Measurements from ENCODE around the gene KRTAP3-1. TPM values are rescaled to one million over a fixed set of nuclear protein-coding genes. Genes with fewer than 3 reads are reported as not detected.

Gene KRTAP3-1
- total RNA-seq, 2 donors from 2014 or later, result not detected

DNA sequence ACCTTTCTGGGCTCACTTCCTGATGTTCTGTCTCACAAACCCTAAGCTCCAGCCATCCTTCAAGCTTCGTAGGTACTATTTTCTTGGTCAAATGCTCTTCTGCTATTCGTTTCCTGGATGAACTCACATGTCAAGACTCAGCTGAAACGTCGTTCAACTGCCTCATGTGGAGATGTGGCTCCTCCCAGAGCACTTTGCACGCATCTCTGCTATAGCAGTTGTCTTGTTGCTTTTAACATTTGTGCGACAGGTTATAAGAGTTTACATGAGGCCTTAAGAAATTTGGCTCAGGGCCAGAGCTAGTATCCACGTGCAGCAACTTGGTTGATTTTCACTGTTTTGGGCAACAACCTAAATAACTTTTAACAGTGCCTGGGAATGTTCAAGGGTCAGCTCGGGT lies 22.0 kb downstream of the KRTAP3-1 start:
- DNase-seq (no peak), ATAC-seq (no peak)
- intact Hi-C loops (cut with DNase I, micrococcal nuclease), result no loop called here

DNA sequence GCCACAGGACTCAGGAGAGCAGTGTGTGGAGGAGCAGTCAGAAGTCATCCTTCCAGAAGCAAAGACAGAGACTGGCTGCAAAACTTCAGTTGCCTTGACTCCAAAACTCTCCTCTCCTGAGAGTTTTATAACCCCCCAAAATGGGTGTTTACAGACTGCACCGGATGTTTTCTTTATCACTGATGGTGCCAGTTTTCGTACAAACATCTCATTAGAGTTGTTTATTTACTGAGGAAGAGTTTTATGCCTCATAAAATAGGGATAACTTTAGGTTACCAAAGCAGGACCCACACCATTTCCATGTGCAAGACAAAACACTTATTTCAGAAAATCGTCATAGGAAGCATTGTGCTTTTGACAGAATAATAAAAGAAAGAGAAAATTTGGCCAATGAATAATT lies 24.7 kb downstream of the KRTAP3-1 start, which contains the start of gene KRT40:
Gene KRT40 (minus strand): TSS at position 101 of the 400 bp plus-strand sequence. CDS start 53 bp downstream, at position 48.
- ATAC-seq (no peak), DNase-seq (no peak)
- intact Hi-C loops (cut with DNase I, micrococcal nuclease), result no loop called here

GRCh38 chr17:40981115-40981514 lies 27.8 kb downstream of the KRTAP3-1 start:
- no peak for ATAC-seq

GRCh38 chr17:40980596-40980995 lies 28.3 kb downstream of the KRTAP3-1 start:
- ATAC-seq (no peak), DNase-seq (no peak)
- intact Hi-C loops (cut with DNase I, micrococcal nuclease), result no loop called here

More at GRCh38 chr17:40981115-40981514, 27.8 kb downstream of the KRTAP3-1 start:
- intact Hi-C loops (cut with DNase I, micrococcal nuclease), result no loop called here
- no peak for DNase-seq

- ATAC-seq (no peak), DNase-seq (no peak)
- intact Hi-C loops (cut with DNase I, micrococcal nuclease), result no loop called here
Observed at GRCh38 chr17:40980117-40980516, 28.8 kb downstream of the KRTAP3-1 start.

DNA sequence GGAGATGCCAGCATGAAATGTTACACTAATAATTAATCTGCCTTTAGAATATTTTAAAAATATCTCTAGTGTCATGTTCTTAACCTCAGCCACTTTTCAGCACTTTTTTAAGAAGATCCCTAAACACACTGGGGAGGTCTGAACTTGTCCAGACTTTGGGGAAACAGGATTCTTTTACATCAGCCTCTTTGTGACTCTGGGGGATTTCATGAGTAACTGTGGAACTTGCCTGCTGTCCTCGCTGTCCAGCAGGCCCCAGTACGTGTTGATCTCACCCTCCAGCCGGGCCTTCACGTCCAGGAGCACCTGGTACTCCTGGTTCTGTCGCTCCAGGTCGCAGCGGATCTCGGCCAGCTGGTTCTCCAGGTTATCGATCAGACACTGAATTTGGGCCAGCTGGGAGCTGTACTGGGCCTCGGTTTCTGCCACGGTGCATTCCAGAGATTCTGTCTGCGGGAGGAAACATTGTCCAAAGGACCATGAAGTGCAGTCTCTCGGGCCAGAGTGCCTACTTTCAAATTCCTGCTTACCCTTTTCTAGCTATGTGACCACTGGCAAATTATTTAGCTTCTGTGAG lies 30.3 kb downstream of the KRTAP3-1 start:
- ATAC-seq, result no peak
- intact Hi-C loops (cut with DNase I, micrococcal nuclease), result no loop called here
- no peak for DNase-seq

DNA sequence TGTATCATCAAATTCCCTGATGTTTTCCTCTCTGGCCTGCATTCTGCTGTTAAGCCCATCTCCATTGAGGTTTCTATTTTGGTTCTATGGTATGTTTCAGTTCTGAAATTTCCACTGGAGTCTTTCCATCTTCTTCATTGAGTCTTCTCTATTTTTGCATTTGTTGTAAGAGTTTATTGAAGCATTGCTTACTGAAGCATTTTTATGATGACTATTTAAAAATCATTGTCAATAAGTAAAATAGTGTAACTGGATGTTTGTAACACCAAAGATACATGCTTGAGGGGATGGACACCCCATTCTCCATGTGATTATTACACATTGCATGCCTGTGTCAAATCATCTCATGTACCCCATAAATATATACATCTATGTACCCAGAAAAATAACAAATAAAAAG lies 33.4 kb downstream of the KRTAP3-1 start:
- no peak for ATAC-seq
- intact Hi-C loops (cut with DNase I, micrococcal nuclease), result no loop called here
- no peak for DNase-seq

DNA sequence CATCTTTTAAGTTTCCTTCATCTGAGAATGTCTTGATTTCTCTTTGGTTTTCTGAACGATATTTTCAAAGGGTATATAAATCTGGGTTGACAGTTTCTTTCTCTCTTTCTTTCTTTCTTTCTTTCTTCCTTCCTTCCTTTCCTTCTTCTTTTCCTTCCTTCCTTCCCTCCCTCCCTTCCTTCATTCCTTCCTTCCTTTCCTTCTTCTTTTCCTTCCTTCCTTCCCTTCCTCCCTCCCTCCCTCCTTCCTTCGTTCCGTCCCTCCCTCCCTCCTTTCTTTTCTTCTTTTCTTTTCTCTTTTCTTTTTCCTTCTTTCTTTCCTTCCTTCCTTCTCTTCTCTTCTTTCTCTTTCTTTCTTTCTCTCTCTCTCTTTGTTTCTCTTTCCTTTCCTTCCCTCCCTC lies 34.6 kb downstream of the KRTAP3-1 start:
- DNase-seq, result no peak
- intact Hi-C loops (cut with DNase I, micrococcal nuclease), result no loop called here
- no peak for ATAC-seq

DNA sequence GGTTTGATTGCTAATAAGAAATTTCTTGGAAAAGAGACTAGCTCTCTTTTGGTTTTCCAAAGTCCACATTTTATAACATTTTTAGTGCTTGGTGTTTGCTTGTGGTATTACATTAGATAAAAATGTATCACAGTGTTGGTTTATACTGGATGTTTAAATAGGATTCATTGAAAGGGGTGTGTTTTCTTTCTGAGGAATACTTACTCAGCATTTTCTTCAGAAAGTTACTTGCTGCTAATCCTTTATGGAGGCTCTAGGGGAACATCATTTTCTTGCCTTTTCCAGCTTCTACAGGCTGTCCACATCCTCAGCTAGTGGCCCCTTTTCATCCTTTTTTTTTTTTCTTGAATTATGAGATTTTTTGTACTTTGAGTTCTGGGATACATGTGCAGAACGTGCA lies 41.3 kb downstream of the KRTAP3-1 start:
- intact Hi-C loops (cut with DNase I, micrococcal nuclease), result no loop called here
- ATAC-seq, result no peak
- DNase-seq, result no peak

DNA sequence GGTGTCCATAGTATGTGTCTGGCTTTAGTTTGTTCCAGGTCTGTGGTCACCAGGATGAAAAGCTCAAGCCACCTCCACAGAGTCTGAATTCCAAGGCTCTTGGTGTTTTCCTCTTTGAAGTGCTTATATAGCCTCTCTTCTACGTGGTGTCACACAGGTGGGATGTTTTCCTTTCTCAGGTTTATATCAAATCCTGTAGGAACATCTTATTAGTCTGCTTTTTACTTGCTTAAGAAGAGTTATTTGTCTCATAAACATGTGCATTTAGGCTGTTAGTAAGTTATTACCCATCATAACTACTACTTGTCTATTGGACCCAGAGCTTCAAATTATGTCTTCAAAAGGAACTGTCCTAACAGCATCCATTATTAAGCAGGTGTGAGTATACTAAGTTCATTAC lies 42.1 kb downstream of the KRTAP3-1 start, which contains the start of gene KRT39:
Gene KRT39 (minus strand): TSS at position 101 of the 400 bp plus-strand sequence. CDS start 92 bp downstream, at position 9.
- ATAC-seq (no peak), DNase-seq (no peak)
- intact Hi-C loops (cut with DNase I, micrococcal nuclease), result no loop called here

- intact Hi-C loops (cut with DNase I, micrococcal nuclease), result no loop called here
- no peak for DNase-seq
Observed at GRCh38 chr17:40963838-40964237, 45.1 kb downstream of the KRTAP3-1 start.

GRCh38 chr17:40962059-40962561 lies 46.8 kb downstream of the KRTAP3-1 start:
- intact Hi-C loops (cut with DNase I, micrococcal nuclease), result no loop called here
- ATAC-seq (no peak), DNase-seq (no peak)

More at GRCh38 chr17:40963838-40964237, 45.1 kb downstream of the KRTAP3-1 start:
- peak; percentile 77 for ATAC-seq

GRCh38 chr17:40961591-40961990 lies 47.3 kb downstream of the KRTAP3-1 start:
- intact Hi-C loops (cut with DNase I, micrococcal nuclease), result no loop called here
- no peak for DNase-seq
- ATAC-seq, result no peak

GRCh38 chr17:40960144-40960543 lies 48.8 kb downstream of the KRTAP3-1 start:
- DNase-seq (no peak), ATAC-seq (no peak)
- intact Hi-C loops (cut with DNase I, micrococcal nuclease), result no loop called here

Other genes starting within 250 kb of the KRTAP3-1 start
- gene KRT26, start 236.9 kb downstream of the KRTAP3-1 start, total RNA-seq, result not detected
- gene KRT27, start 226.6 kb downstream of the KRTAP3-1 start, total RNA-seq, result under 1 TPM in 1 of 2 donors, not detected in 1; 0.36 TPM
- not detected for gene KRT28, start 209.2 kb downstream of the KRTAP3-1 start, total RNA-seq
- gene KRT10, start 186.5 kb downstream of the KRTAP3-1 start, total RNA-seq, result 10 to 100 TPM; 25.1 to 38.9 TPM
- 1 to 10 TPM; 1.2 to 3.9 TPM for gene KRT12, start 141.9 kb downstream of the KRTAP3-1 start, total RNA-seq
- gene KRT20, start 123.9 kb downstream of the KRTAP3-1 start, total RNA-seq, result 1,000 to 10,000 TPM; 1,413 to 1,967 TPM
- under 1 TPM in 1 of 2 donors, not detected in 1; 0.28 TPM for gene KRT23, start 71.5 kb downstream of the KRTAP3-1 start, total RNA-seq
- not detected for gene KRT39, start 42.2 kb downstream of the KRTAP3-1 start, total RNA-seq
- gene KRT40, start 24.8 kb downstream of the KRTAP3-1 start, total RNA-seq, result under 1 TPM; 0.21 to 0.39 TPM
- gene KRTAP3-3, start 15.0 kb downstream of the KRTAP3-1 start, total RNA-seq, result not detected
- not detected for gene KRTAP3-2, start 9.2 kb downstream of the KRTAP3-1 start, total RNA-seq
- not detected for gene KRTAP1-5, start 18.1 kb upstream of the KRTAP3-1 start, total RNA-seq
- gene KRTAP1-4, start 21.1 kb upstream of the KRTAP3-1 start, total RNA-seq, result not detected
- gene KRTAP1-3, start 25.7 kb upstream of the KRTAP3-1 start, total RNA-seq, result not detected
- gene KRTAP1-1, start 32.3 kb upstream of the KRTAP3-1 start, total RNA-seq, result not detected
- not detected for gene KRTAP2-1, start 38.2 kb upstream of the KRTAP3-1 start, total RNA-seq
- gene KRTAP2-2, start 46.1 kb upstream of the KRTAP3-1 start, total RNA-seq, result not detected
- gene KRTAP2-3, start 51.0 kb upstream of the KRTAP3-1 start, total RNA-seq, result not detected
- not detected for gene KRTAP2-4, start 56.8 kb upstream of the KRTAP3-1 start, total RNA-seq
- gene KRTAP4-7, start 75.0 kb upstream of the KRTAP3-1 start, total RNA-seq, result not detected
- not detected for gene KRTAP4-8, start 89.0 kb upstream of the KRTAP3-1 start, total RNA-seq
- not detected for gene KRTAP4-16, start 93.1 kb upstream of the KRTAP3-1 start, total RNA-seq
- gene KRTAP4-9, start 96.3 kb upstream of the KRTAP3-1 start, total RNA-seq, result not detected
- not detected for gene KRTAP4-11, start 109.2 kb upstream of the KRTAP3-1 start, total RNA-seq
- gene KRTAP4-12, start 115.1 kb upstream of the KRTAP3-1 start, total RNA-seq, result not detected
- not detected for gene KRTAP4-6, start 131.4 kb upstream of the KRTAP3-1 start, total RNA-seq
- gene KRTAP4-5, start 140.7 kb upstream of the KRTAP3-1 start, total RNA-seq, result not detected
- not detected for gene KRTAP4-4, start 151.6 kb upstream of the KRTAP3-1 start, total RNA-seq
- gene KRTAP4-3, start 159.1 kb upstream of the KRTAP3-1 start, total RNA-seq, result not detected
- gene KRTAP4-2, start 169.1 kb upstream of the KRTAP3-1 start, total RNA-seq, result not detected
- under 1 TPM in 1 of 2 donors, not detected in 1; 0.34 TPM for gene KRTAP4-1, start 175.8 kb upstream of the KRTAP3-1 start, total RNA-seq
- gene KRTAP9-1, start 180.8 kb upstream of the KRTAP3-1 start, total RNA-seq, result not detected
- not detected for gene KRTAP9-2, start 217.5 kb upstream of the KRTAP3-1 start, total RNA-seq
- gene KRTAP9-3, start 223.3 kb upstream of the KRTAP3-1 start, total RNA-seq, result not detected
- not detected for gene KRTAP9-8, start 228.9 kb upstream of the KRTAP3-1 start, total RNA-seq
- not detected for gene KRTAP9-4, start 240.6 kb upstream of the KRTAP3-1 start, total RNA-seq
- not detected for gene KRTAP9-9, start 246.3 kb upstream of the KRTAP3-1 start, total RNA-seq

All from left colon (tissue), 2 donors.